HG02973 (cell line): Measurements from ENCODE around the gene USP25.

Experiments
- ATAC-seq: cut with Tn5 transposase; IDR thresholded peaks from one replicate; pipeline ENCODE4 v1.9.1; 2021; ENCODE audit warnings: moderate library complexity; ENCODE audit not compliant: unreplicated experiment

The USP25 gene

GRCh38 chr21:15929536-15929935, 199.8 kb downstream of the USP25 start:
- no peak for ATAC-seq
